H9 (cell line): ENCODE data around the gene HMOX1. TPM values are rescaled to one million over a fixed set of nuclear protein-coding genes. Genes with fewer than 3 reads are reported as not detected.
A peak's percentile ranks its signal among the peaks of the same experiment; 100 is the strongest.

Experiments
- DNase-seq: peaks from one replicate; pipeline ENCODE4 v3.0.0-alpha.2; 2017
- H2AFZ ChIP-seq: one replicate; pipeline ENCODE4 v1.6.1; 2013; ENCODE audit warnings: mild to moderate bottlenecking, low read length, control low read depth, moderate library complexity
- H2AK5ac ChIP-seq: 2 replicates; pipeline ENCODE4 v1.6.1; 2013; ENCODE audit warnings: low read length, control low read depth, mixed read lengths; ENCODE audit not compliant: insufficient read length
- H2BK120ac ChIP-seq: one replicate; pipeline ENCODE4 v1.6.1; 2013; ENCODE audit warnings: low read depth, mild to moderate bottlenecking, low read length, control low read depth, inconsistent platforms; ENCODE audit not compliant: poor library complexity, severe bottlenecking
- H2BK12ac ChIP-seq: 2 replicates; pipeline ENCODE4 v1.6.1; 2013; ENCODE audit warnings: low read length, control low read depth, mixed read lengths, low read depth; ENCODE audit not compliant: insufficient read length
- H2BK15ac ChIP-seq: 2 replicates; pipeline ENCODE4 v1.6.1; 2013; ENCODE audit warnings: low read depth, low read length, control low read depth
- H2BK20ac ChIP-seq: one replicate; pipeline ENCODE4 v1.6.1; 2013; ENCODE audit warnings: low read depth, mild to moderate bottlenecking, low read length, control low read depth, inconsistent platforms; ENCODE audit not compliant: poor library complexity, severe bottlenecking
- H2BK5ac ChIP-seq: 2 replicates; pipeline ENCODE4 v1.6.1; 2013; ENCODE audit warnings: low read length, control low read depth, mixed read lengths; ENCODE audit not compliant: insufficient read length
- H3K14ac ChIP-seq: 2 replicates; pipeline ENCODE4 v1.6.1; 2013; ENCODE audit warnings: low read length, control low read depth; ENCODE audit not compliant: insufficient read depth
- H3K18ac ChIP-seq: 2 replicates; pipeline ENCODE4 v1.6.1; 2013; ENCODE audit warnings: low read depth, mild to moderate bottlenecking, mixed read lengths, low read length, control low read depth; ENCODE audit not compliant: insufficient read length
- H3K23ac ChIP-seq: 2 replicates; pipeline ENCODE4 v1.6.1; 2013; ENCODE audit warnings: low read length, control low read depth, mixed read lengths, low read depth; ENCODE audit not compliant: insufficient read length
- H3K23me2 ChIP-seq: 2 replicates; pipeline ENCODE4 v1.6.1; 2013; ENCODE audit warnings: low read depth, mild to moderate bottlenecking, mixed read lengths, low read length, control low read depth; ENCODE audit not compliant: insufficient read length, poor library complexity, severe bottlenecking
- H3K27ac ChIP-seq: 2 replicates; pipeline ENCODE4 v1.5.1; 2013; ENCODE audit warnings: low read length, control low read depth, mixed read lengths, low read depth; ENCODE audit not compliant: insufficient read length
- H3K27me3 ChIP-seq: 2 replicates; pipeline ENCODE4 v1.6.1; 2013; ENCODE audit warnings: low read length, control low read depth, inconsistent platforms; ENCODE audit not compliant: insufficient read depth
- H3K4ac ChIP-seq: 2 replicates; pipeline ENCODE4 v1.6.1; 2013; ENCODE audit warnings: low read depth, mild to moderate bottlenecking, control low read depth, inconsistent platforms, low read length, moderate library complexity
- H3K4me1 ChIP-seq: 2 replicates; pipeline ENCODE4 v1.6.1; 2013; ENCODE audit warnings: low read length, control low read depth, inconsistent platforms; ENCODE audit not compliant: insufficient read depth
- H3K4me2 ChIP-seq: 2 replicates; pipeline ENCODE4 v1.6.1; 2013; ENCODE audit warnings: low read length, control low read depth, mixed read lengths; ENCODE audit not compliant: insufficient read length, insufficient read depth
- H3K56ac ChIP-seq: 2 replicates; pipeline ENCODE4 v1.6.1; 2013; ENCODE audit warnings: low read depth, mild to moderate bottlenecking, mixed read lengths, low read length, control low read depth; ENCODE audit not compliant: insufficient read length
- H3K79me1 ChIP-seq: 2 replicates; pipeline ENCODE4 v1.6.1; 2013; ENCODE audit warnings: low read depth, mild to moderate bottlenecking, moderate library complexity, low read length, control low read depth, inconsistent platforms; ENCODE audit not compliant: insufficient read depth, poor library complexity, severe bottlenecking
- H3K79me2 ChIP-seq: 2 replicates; pipeline ENCODE4 v1.6.1; 2013; ENCODE audit warnings: low read length, control low read depth, inconsistent platforms; ENCODE audit not compliant: insufficient read depth
- H3K9ac ChIP-seq: 2 replicates; pipeline ENCODE4 v1.6.1; 2013; ENCODE audit warnings: low read length, control low read depth, mixed read lengths; ENCODE audit not compliant: insufficient read length; ENCODE audit errors: extremely low read depth
- H3K9me3 ChIP-seq: one replicate; pipeline ENCODE4 v1.6.1; 2013; ENCODE audit warnings: low read depth, low read length, inconsistent platforms; ENCODE audit not compliant: control insufficient read depth
- H3T11ph ChIP-seq: one replicate; pipeline ENCODE4 v1.6.1; 2013; ENCODE audit warnings: mild to moderate bottlenecking, low read length, control low read depth, inconsistent platforms
- H4K20me1 ChIP-seq: one replicate; pipeline ENCODE4 v1.6.1; 2013; ENCODE audit not compliant: control insufficient read depth, insufficient read length, insufficient read depth
- H4K5ac ChIP-seq: 2 replicates; pipeline ENCODE4 v1.6.1; 2013; ENCODE audit warnings: low read depth, mild to moderate bottlenecking, mixed read lengths, low read length, control low read depth; ENCODE audit not compliant: insufficient read length
- H4K8ac ChIP-seq: replicated peaks from 2 replicates; pipeline ENCODE4 v1.6.1; 2013; ENCODE audit warnings: low read length, control low read depth, mixed read lengths, low read depth; ENCODE audit not compliant: insufficient read length
- H4K91ac ChIP-seq: 2 replicates; pipeline ENCODE4 v1.6.1; 2013; ENCODE audit warnings: low read depth, mild to moderate bottlenecking, moderate library complexity, mixed read lengths, low read length, control low read depth; ENCODE audit not compliant: insufficient read length
- H3K27ac Mint-ChIP-seq, 3 experiments: 2 replicates in 2 of 3; 3 replicates in 1 of 3; pipeline ENCODE4 v1.8.0; 2020 to 2021; ENCODE audit warnings: mixed read lengths in 3 of 3, mild to moderate bottlenecking in 1 of 3, moderate library complexity in 1 of 3
- H3K27me3 Mint-ChIP-seq: 2 replicates; pipeline ENCODE4 v1.8.0; 2021; ENCODE audit warnings: low read depth, mild to moderate bottlenecking, moderate library complexity, mixed read lengths
- H3K36me3 Mint-ChIP-seq, 3 experiments: 2 replicates in 2 of 3; 3 replicates in 1 of 3; pipeline ENCODE4 v1.8.0; 2020 to 2021; ENCODE audit warnings: low read depth in 3 of 3, mixed read lengths in 3 of 3; ENCODE audit not compliant: insufficient read depth in 1 of 3
- H3K4me1 Mint-ChIP-seq, 2 experiments: 2 replicates each; pipeline ENCODE4 v1.8.0; 2020; ENCODE audit warnings: mixed read lengths in 2 of 2
- H3K4me3 Mint-ChIP-seq, 2 experiments: 2 replicates in 1 of 2; 3 replicates in 1 of 2; pipeline ENCODE4 v1.8.0; 2020 to 2021; ENCODE audit warnings: mild to moderate bottlenecking in 2 of 2, mixed read lengths in 2 of 2, moderate library complexity in 1 of 2
- H3K9me3 Mint-ChIP-seq, 2 experiments: 2 replicates in 1 of 2; 3 replicates in 1 of 2; pipeline ENCODE4 v1.8.0; 2020; ENCODE audit warnings: mild to moderate bottlenecking in 2 of 2, mixed read lengths in 2 of 2, moderate library complexity in 1 of 2
- CTCF ChIP-seq: fragments of 200-600 bp; sonication (generic); conservative IDR thresholded peaks from 3 replicates; pipeline ENCODE4 v1.8.0; 2021; ENCODE audit warnings: antibody characterized with exemption, mild to moderate bottlenecking
- WGBS: extraction: QIAGEN DNeasy Blood & Tissue Kit; methylation state at CpG from one replicate; pipeline ENCODE4 v1.1.7; 2013; ENCODE audit warnings: missing lambda C conversion rate, low lambda C conversion rate, mixed read lengths; ENCODE audit not compliant: insufficient read length; ENCODE audit errors: extremely low coverage; 5-methylcytosine and 5-hydroxymethylcytosine counted together
- total RNA-seq: library from RNA; stranded (reverse); gene quantifications from 2 replicates; pipeline ENCODE4 v1.2.1, GENCODE V29; 2021

The HMOX1 gene
- total RNA-seq, 1 experiment from 2014 or later = 22.7 TPM

- Histone ChIP-seq H3K4ac (no peak overlapping the region), H3K18ac (no peak overlapping the region), H4K91ac (no peak overlapping the region), H3K14ac (no peak overlapping the region), H3K4me2 (no peak overlapping the region), H2BK20ac (no peak overlapping the region), H2BK15ac (no peak overlapping the region), H2BK120ac (no peak overlapping the region), H3K27ac (no peak overlapping the region), H3K56ac (no peak overlapping the region), H2BK12ac (no peak overlapping the region), H2AFZ (no peak overlapping the region), H4K20me1 (no peaks in the 10 kb centered on the region), H4K8ac (no peak overlapping the region), H3K23me2 (no peaks in the 10 kb centered on the region), H3K27me3 (no peaks in the 10 kb centered on the region), H3K9ac (no peak overlapping the region), H2BK5ac (no peak overlapping the region), H3K4me1 (no peaks in the 10 kb centered on the region), H3K23ac (no peak overlapping the region), H3K79me1 (no peaks in the 10 kb centered on the region), H3K9me3 (no peaks in the 10 kb centered on the region), H2AK5ac (no peak overlapping the region), H3T11ph (no peak overlapping the region), H3K79me2 (no peaks in the 10 kb centered on the region), H4K5ac (no peak overlapping the region)
- peaks cover 53 to 94% (median 84%) of the 10 kb centered on the region in 3 experiments; a peak in 6 of 7 replicates for H3K36me3 Mint-ChIP-seq
- WGBS = no CpG with 5 or more reads among the region's 4 CpGs
- peak overlapping the region; percentile 56 to 74 (median 69); a peak in 4 of 7 replicates for H3K27ac Mint-ChIP-seq
- DNase-seq = no peak
- no peak for TF ChIP-seq CTCF
- no peaks in the 10 kb centered on the region for H3K27me3 Mint-ChIP-seq
- peaks cover 33 to 40% of the 10 kb centered on the region in 2 experiments for H3K4me1 Mint-ChIP-seq
- no peak overlapping the region for H3K4me3 Mint-ChIP-seq
- no peaks in the 10 kb centered on the region for H3K9me3 Mint-ChIP-seq
Measured at GRCh38 chr22:35422145-35422544, 41.2 kb downstream of the HMOX1 start.
